ENCODE measurements around the gene KCNQ5. TPM values are rescaled to one million over a fixed set of nuclear protein-coding genes. Genes with fewer than 3 reads are reported as not detected.

KCNQ5 gene
- total RNA-seq, 4 donors from 2014 or later, result 0.21 to 1.1 (median 0.59) TPM; not detected in 1

GRCh38 chr6:72649032-72649984 is 27.4 kb downstream of the KCNQ5 start:
- H3K27me3 ChIP-seq, result no peaks in the 10 kb centered on the region
- no peaks in the 10 kb centered on the region for H3K9me3 ChIP-seq
- H3K27ac ChIP-seq, result no peak overlapping the region
- H3K36me3 ChIP-seq, result no peaks in the 10 kb centered on the region
- DNase-seq (ENCODE audit: low spot score in 2 of 2), result peak in 1 of 2 donors; percentile 20
- TF ChIP-seq EP300 (IDR thresholded peaks at IDR 0.05) (peak in 1 of 2 donors; percentile 29), CTCF (IDR thresholded peaks at IDR 0.05) (no peak), POLR2A (IDR thresholded peaks at IDR 0.05) (no peak)
- H3K4me3 ChIP-seq, result no peak overlapping the region
- 77 to 80% methylated on average over 8 of the region's 8 CpGs for WGBS, 2 donors
- H3K4me1 ChIP-seq, result peaks cover 0 to 12% (median 3%) of the 10 kb centered on the region in 4 donors

- TF ChIP-seq EP300 (IDR thresholded peaks at IDR 0.05) (no peak), CTCF (IDR thresholded peaks at IDR 0.05) (no peak), POLR2A (IDR thresholded peaks at IDR 0.05) (no peak)
- Histone ChIP-seq H3K4me1 (peaks cover 0 to 12% (median 3%) of the 10 kb centered on the region in 4 donors), H3K27me3 (no peaks in the 10 kb centered on the region), H3K27ac (no peak overlapping the region), H3K36me3 (no peaks in the 10 kb centered on the region), H3K4me3 (no peak overlapping the region), H3K9me3 (no peaks in the 10 kb centered on the region)
- no peak for DNase-seq (ENCODE audit: low spot score in 2 of 2)
- 29 to 59% methylated on average over 2 of the region's 2 CpGs for WGBS, 2 donors
Measured at GRCh38 chr6:72650081-72650745, 28.3 kb downstream of the KCNQ5 start.

- no peak overlapping the region for H3K27ac ChIP-seq
- H3K4me3 ChIP-seq, result no peak overlapping the region
- TF ChIP-seq CTCF (IDR thresholded peaks at IDR 0.05) (no peak), EP300 (IDR thresholded peaks at IDR 0.05) (no peak)
- H3K36me3 ChIP-seq, result no peaks in the 10 kb centered on the region
- H3K27me3 ChIP-seq, result no peaks in the 10 kb centered on the region
- peaks cover 0 to 12% (median 3%) of the 10 kb centered on the region in 4 donors for H3K4me1 ChIP-seq
- 73% methylated on average over 1 of the region's 1 CpG for WGBS, 2 donors
- no peak for DNase-seq (ENCODE audit: low spot score in 2 of 2)
- H3K9me3 ChIP-seq, result no peaks in the 10 kb centered on the region
Measured at GRCh38 chr6:72651174-72651573, 29.3 kb downstream of the KCNQ5 start.

GRCh38 chr6:72651967-72652956 is 30.4 kb downstream of the KCNQ5 start:
- no peaks in the 10 kb centered on the region for H3K9me3 ChIP-seq
- DNase-seq (ENCODE audit: low spot score in 2 of 2), result no peak
- no peaks in the 10 kb centered on the region for H3K36me3 ChIP-seq
- TF ChIP-seq CTCF (IDR thresholded peaks at IDR 0.05), result no peak
- no peak for TF ChIP-seq EP300 (IDR thresholded peaks at IDR 0.05)
- H3K27ac ChIP-seq, result no peak overlapping the region
- H3K4me3 ChIP-seq, result no peak overlapping the region
- H3K27me3 ChIP-seq, result no peaks in the 10 kb centered on the region
- H3K4me1 ChIP-seq, result peaks cover 0 to 12% (median 3%) of the 10 kb centered on the region in 4 donors
- WGBS, 2 donors, result 71 to 72% methylated on average over 7 of the region's 7 CpGs
